ENCODE results near the gene AFF2.

AFF2 gene

DNA sequence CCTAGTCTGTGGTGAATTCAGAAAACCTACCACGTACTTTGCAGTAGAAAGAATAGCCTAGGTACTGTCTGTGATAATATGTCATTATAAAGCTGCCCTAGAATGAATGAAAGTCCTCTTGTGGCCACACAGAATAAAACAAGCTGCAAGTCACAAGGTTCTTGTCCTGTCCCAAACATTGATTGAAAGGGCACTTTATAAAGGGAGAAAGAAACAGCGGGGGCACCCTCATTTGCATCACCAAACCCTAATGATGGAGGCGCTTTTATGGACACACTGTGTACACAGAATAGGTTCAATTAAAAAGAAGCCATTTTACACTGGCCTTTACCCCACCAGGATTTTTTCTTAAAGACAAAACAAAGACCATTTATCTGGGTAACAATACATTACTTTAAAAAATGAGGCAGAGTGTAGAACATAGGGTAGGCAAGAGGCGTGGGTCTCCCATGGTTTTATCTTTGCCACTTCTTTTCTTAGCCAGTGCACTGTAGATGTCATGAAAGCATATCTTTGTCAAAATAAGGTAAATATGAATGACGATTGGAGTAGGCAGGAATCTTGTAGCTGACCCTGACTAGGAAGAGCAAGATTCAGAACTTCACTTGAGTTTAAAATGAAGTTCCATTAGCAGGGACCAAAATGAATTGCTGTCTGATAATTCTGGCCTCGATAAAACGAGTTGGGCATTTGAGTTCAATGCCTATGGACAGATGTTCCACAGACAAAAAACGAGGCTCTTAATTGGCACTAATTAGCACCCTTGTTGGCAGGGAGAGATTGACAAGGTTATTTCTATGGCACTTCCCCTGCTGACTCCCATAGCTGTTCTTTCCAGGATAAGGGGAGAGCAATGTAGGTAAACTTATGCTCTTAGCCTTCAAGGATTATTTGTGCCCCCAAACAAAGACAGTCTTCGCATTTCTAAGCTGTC, 365.1 kb downstream of the AFF2 start:
- no peak overlapping the region for H3K27ac ChIP-seq
- H3K9ac ChIP-seq, result no peak overlapping the region
- H3K4me3 ChIP-seq, result no peak overlapping the region
- 0 out of 20 replicates have a peak, but pooled peaks cover 0 to 2% (median 0%) of the 10 kb centered on the region in 10 experiments for H3K4me1 ChIP-seq
- no peak for TF ChIP-seq Cebpa-rat (IDR thresholded peaks at IDR 0.05)
- H3K9me3 ChIP-seq (replicated peaks in 1 of 11), result no peaks in the 10 kb centered on the region
- H3K27me3 ChIP-seq, result no peaks in the 10 kb centered on the region
- H4K20me1 ChIP-seq, result peaks cover 0 to 8% (median 0%) of the 10 kb centered on the region in 11 experiments; a peak in 1 of 22 replicates
- no peak overlapping the region for H3K4me2 ChIP-seq
- H3K36me3 ChIP-seq, result peaks cover 0 to 42% (median 12%) of the 10 kb centered on the region in 11 experiments; a peak in 12 of 22 replicates

DNA sequence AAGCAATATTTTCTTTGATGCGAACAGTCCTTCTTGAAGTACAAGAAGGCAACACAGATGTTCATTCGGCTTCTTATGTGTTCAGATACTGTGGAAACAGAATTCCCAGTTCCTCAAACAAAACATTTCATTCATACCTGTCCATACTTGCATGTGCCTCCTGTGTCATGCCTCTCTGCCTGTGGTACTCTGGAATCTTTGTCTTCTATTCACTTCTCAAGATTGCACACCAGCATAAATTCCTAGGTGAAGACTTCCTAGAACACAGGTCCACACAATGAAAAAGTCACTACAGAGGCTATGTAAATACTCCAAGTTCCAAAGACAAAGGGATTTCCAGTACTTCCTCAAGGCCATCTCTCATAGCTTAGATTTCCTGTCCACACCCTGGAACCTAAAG, 367.2 kb downstream of the AFF2 start:
- H4K20me1 ChIP-seq, result peaks cover 0 to 7% (median 0%) of the 10 kb centered on the region in 11 experiments; a peak in 1 of 22 replicates
- H3K9ac ChIP-seq, result no peak overlapping the region
- no peak overlapping the region for H3K4me3 ChIP-seq
- H3K36me3 ChIP-seq, result peaks cover 0 to 59% (median 12%) of the 10 kb centered on the region in 11 experiments; a peak in 13 of 22 replicates
- no peak overlapping the region for H3K4me2 ChIP-seq
- H3K27ac ChIP-seq, result no peak overlapping the region
- no peak for TF ChIP-seq Cebpa-rat (IDR thresholded peaks at IDR 0.05)
- H3K4me1 ChIP-seq, result peaks cover 0 to 12% (median 0%) of the 10 kb centered on the region in 10 experiments; a peak in 1 of 20 replicates
- no peaks in the 10 kb centered on the region for H3K9me3 ChIP-seq (replicated peaks in 1 of 11)
- no peaks in the 10 kb centered on the region for H3K27me3 ChIP-seq

DNA sequence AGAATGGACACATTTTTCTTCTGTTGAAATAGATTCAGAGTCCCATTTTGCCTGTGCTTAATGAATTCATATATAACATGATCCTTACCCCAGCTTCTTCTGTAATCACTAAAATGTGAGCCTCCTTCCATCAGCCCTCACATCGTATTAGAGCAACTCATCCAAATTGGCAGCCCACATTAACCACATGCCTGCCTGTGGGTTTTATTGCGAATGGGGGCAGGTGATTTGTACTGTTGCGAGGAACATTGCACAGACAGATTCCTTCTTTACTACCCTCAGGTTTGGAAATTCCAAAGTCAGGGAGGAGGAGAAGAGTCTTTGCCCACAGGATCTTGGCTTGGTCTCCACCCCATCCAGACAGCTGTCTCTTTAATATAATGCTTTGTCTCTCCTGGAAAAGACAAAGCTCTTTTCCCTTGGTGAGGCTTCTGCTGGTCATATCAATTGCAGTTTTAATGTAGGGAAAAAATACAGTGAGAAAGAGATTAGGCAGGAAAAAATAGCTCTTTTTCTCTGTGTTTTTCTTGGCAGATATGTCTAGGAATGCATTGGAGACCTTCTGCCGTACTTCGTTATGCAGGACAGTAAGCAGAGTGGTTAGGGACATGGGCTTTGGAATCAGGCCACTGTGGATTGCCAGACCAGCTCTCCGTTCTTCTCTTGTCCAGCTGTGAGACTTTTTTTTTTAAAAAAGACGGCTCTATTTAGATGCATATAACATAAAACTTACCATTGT, 371.2 kb downstream of the AFF2 start:
- Histone ChIP-seq H3K4me2 (no peak overlapping the region), H3K27ac (no peak overlapping the region), H3K36me3 (peaks cover 0 to 72% (median 12%) of the 10 kb centered on the region in 11 experiments; a peak in 13 of 22 replicates), H3K9me3 (replicated peaks in 1 of 11) (no peaks in the 10 kb centered on the region), H4K20me1 (peaks cover 0 to 12% (median 0%) of the 10 kb centered on the region in 11 experiments; a peak in 4 of 22 replicates), H3K27me3 (no peaks in the 10 kb centered on the region), H3K9ac (no peak overlapping the region), H3K4me1 (peaks cover 0 to 12% (median 0%) of the 10 kb centered on the region in 10 experiments; a peak in 1 of 20 replicates), H3K4me3 (no peak overlapping the region)
- TF ChIP-seq Cebpa-rat (IDR thresholded peaks at IDR 0.05), result no peak

DNA sequence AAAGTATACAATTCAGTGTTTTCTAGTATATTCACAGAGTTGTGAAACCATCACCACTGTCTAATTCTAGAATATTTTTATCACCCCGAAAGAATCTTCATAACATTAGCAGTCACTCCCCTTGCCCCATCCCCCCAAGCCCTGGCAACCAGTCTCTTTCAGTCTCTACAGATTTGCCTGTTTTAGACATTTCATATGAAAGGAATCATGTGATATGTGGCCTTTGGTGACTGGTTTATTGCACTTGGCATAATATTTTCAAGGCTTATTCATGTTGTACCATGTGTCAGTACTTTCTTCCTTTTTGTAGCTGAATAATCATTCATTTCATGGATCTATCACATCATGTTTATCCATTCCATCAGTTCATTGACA, 371.7 kb downstream of the AFF2 start:
- Histone ChIP-seq H3K9me3 (replicated peaks in 1 of 11) (no peaks in the 10 kb centered on the region), H3K27ac (no peak overlapping the region), H3K4me2 (no peak overlapping the region)

DNA sequence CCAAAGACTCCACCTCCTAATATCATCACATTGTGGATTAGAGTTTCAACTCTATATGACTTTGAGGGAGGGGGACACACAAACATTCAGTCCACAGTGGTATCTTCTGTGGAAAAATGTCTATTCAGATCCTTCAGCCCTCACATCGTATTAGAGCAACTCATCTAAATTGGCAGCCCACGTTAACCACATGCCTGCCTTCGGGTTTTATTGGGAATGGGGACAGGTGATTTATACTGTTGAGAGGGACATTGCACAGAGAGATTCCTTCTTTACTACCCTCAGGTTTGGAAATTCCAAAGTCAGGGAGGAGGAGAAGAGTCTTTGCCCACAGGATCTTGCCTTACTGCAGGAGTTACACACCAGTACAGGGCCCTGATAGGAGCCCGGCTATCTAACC, 372.5 kb downstream of the AFF2 start:
- no peak overlapping the region for H3K9ac ChIP-seq
- no peak overlapping the region for H3K4me3 ChIP-seq
- TF ChIP-seq Cebpa-rat (IDR thresholded peaks at IDR 0.05), result no peak
- H3K4me1 ChIP-seq, result peaks cover 0 to 12% (median 0%) of the 10 kb centered on the region in 10 experiments; a peak in 1 of 20 replicates
- H3K4me2 ChIP-seq, result no peak overlapping the region
- H3K27ac ChIP-seq, result no peak overlapping the region
- H3K9me3 ChIP-seq (replicated peaks in 1 of 11), result no peaks in the 10 kb centered on the region
- H3K36me3 ChIP-seq, result peaks cover 0 to 59% (median 7%) of the 10 kb centered on the region in 11 experiments; a peak in 13 of 22 replicates
- H3K27me3 ChIP-seq, result no peaks in the 10 kb centered on the region
- peaks cover 0 to 17% (median 0%) of the 10 kb centered on the region in 11 experiments; a peak in 4 of 22 replicates for H4K20me1 ChIP-seq

More for the DNA sequence above, 371.7 kb downstream of the AFF2 start:
- Histone ChIP-seq H3K27me3 (no peaks in the 10 kb centered on the region), H3K4me3 (no peak overlapping the region), H3K9ac (no peak overlapping the region), H4K20me1 (peaks cover 0 to 17% (median 0%) of the 10 kb centered on the region in 11 experiments; a peak in 4 of 22 replicates), H3K36me3 (peaks cover 0 to 67% (median 11%) of the 10 kb centered on the region in 11 experiments; a peak in 13 of 22 replicates), H3K4me1 (peaks cover 0 to 12% (median 0%) of the 10 kb centered on the region in 10 experiments; a peak in 1 of 20 replicates)
- no peak for TF ChIP-seq Cebpa-rat (IDR thresholded peaks at IDR 0.05)

DNA sequence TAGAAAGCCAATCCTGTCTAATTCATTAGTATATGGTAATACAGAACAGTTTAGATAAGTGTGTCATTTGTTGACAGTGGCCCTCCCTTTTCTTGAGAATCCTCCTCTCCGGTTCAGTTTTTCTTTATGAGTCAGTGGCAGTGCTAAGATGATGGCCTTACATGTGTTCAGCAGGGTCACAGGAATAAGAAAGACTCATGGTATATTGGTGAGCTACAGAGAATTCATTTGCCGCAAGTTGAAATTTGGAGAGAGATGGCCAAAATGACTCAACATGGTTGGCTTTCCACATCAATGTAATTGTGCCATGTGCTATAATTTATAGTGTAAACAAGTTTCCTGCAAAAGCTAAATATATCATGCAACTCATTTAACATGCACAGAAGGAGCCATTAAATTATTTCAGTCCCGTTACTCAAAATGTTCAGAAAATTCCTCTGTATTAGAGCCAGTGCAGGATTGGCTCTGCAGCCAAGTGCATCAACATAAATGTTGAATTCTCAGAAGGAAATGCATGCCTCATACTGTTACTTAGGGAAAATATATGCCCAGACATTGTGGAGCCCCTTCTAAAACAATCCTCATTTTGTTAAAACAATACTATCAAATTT, 374.3 kb downstream of the AFF2 start:
- Histone ChIP-seq H3K4me2 (no peak overlapping the region), H3K4me3 (no peak overlapping the region), H3K9me3 (replicated peaks in 1 of 11) (no peaks in the 10 kb centered on the region), H3K27ac (no peak overlapping the region), H3K27me3 (no peaks in the 10 kb centered on the region), H3K9ac (no peak overlapping the region), H4K20me1 (peaks cover 0 to 24% (median 0%) of the 10 kb centered on the region in 11 experiments; a peak in 4 of 22 replicates), H3K4me1 (peaks cover 0 to 12% (median 0%) of the 10 kb centered on the region in 10 experiments; a peak in 1 of 20 replicates), H3K36me3 (peaks cover 0 to 46% (median 0%) of the 10 kb centered on the region in 11 experiments; a peak in 12 of 22 replicates)
- TF ChIP-seq Cebpa-rat (IDR thresholded peaks at IDR 0.05), result no peak

DNA sequence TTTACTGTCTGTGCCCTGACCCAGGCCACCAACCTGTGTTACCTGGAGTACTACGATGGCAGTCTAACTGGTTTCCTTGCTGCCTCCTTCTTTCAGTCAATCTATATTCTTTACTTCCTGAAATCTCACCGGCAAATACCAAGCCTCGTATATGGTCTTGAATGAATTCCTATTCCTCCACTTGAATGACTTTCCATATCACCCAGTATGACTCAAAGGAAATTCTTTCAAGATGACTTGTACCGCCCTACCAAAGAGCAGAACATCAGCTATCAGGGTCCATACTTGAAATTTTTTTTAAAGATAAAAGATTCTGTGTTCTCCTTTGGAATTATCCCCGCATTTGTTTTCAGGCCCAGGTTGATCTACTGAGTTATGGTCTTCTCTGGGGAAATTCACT, 378.0 kb downstream of the AFF2 start:
- H3K4me1 ChIP-seq, result no peaks in the 10 kb centered on the region
- H3K27ac ChIP-seq, result no peak overlapping the region
- H4K20me1 ChIP-seq, result peaks cover 0 to 26% (median 0%) of the 10 kb centered on the region in 11 experiments; a peak in 3 of 22 replicates
- H3K9ac ChIP-seq, result no peak overlapping the region
- no peaks in the 10 kb centered on the region for H3K27me3 ChIP-seq
- no peak for TF ChIP-seq Cebpa-rat (IDR thresholded peaks at IDR 0.05)
- peaks cover 0 to 45% (median 17%) of the 10 kb centered on the region in 11 experiments; a peak in 10 of 22 replicates for H3K36me3 ChIP-seq
- H3K4me3 ChIP-seq, result no peak overlapping the region
- H3K9me3 ChIP-seq (replicated peaks in 1 of 11), result no peaks in the 10 kb centered on the region
- H3K4me2 ChIP-seq, result no peak overlapping the region

DNA sequence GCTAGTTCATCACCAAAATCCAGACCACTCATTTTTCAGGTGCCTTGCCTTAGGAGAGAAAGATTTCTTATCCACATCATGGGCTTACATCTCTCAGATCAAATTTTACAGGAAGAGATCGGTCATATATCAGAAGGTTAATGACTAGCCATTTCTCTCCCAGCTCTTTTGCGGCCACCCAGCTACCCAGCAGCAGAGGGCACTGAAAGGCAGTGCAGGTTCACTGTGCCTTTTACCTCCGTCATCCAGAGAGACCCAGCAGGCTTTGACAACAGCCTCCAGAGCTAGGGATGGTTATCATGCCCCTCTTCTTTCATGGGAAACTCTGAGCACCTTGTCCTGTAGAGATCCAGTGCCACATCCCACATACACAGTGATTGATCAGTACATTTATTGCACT, 384.8 kb downstream of the AFF2 start:
- Histone ChIP-seq H3K4me1 (no peaks in the 10 kb centered on the region), H3K9me3 (replicated peaks in 1 of 11) (no peaks in the 10 kb centered on the region), H3K27me3 (no peaks in the 10 kb centered on the region), H3K9ac (no peak overlapping the region), H3K27ac (no peak overlapping the region), H4K20me1 (0 out of 22 replicates have a peak, but pooled peaks cover 0 to 9% (median 0%) of the 10 kb centered on the region in 11 experiments), H3K4me2 (no peak overlapping the region), H3K36me3 (peaks cover 0 to 93% (median 50%) of the 10 kb centered on the region in 11 experiments; a peak in 14 of 22 replicates), H3K4me3 (no peak overlapping the region)
- no peak for TF ChIP-seq Cebpa-rat (IDR thresholded peaks at IDR 0.05)
